ENCODE results near the gene ART4.

DNA sequence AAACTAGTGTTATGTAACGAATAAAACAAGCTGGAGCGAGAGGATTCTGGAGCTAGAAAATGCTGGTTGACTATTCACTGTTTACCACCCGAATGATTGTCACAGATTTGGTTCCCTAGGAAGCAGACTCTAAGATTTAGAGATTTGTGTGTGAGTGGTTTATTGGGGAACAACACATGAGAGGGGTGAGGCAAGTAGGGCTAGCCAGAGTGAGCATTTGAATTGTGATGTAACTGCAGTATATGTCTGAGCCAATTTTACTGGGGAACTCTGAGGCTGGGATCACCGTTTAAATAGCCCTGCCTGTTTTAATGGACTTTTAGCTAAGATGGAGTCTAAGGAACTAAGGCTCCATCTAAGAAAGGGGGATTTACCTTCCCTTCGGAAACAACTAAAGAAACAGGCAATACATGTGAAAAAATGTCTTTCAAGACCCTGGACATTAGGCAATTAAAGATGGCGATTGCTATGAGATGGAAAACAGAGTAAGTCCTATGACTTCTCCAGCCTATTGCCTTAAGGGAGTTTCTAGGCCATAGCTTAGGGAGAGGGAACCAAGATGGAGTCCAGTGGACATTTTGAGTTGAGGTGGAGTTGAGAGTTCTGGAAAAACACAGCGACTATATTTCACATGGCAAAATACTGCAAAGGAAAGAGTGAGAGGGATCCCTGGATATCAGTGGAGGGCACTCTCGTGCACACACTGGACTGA is 36.1 kb upstream of the ART4 start:
- TF ChIP-seq, protein P1, sequence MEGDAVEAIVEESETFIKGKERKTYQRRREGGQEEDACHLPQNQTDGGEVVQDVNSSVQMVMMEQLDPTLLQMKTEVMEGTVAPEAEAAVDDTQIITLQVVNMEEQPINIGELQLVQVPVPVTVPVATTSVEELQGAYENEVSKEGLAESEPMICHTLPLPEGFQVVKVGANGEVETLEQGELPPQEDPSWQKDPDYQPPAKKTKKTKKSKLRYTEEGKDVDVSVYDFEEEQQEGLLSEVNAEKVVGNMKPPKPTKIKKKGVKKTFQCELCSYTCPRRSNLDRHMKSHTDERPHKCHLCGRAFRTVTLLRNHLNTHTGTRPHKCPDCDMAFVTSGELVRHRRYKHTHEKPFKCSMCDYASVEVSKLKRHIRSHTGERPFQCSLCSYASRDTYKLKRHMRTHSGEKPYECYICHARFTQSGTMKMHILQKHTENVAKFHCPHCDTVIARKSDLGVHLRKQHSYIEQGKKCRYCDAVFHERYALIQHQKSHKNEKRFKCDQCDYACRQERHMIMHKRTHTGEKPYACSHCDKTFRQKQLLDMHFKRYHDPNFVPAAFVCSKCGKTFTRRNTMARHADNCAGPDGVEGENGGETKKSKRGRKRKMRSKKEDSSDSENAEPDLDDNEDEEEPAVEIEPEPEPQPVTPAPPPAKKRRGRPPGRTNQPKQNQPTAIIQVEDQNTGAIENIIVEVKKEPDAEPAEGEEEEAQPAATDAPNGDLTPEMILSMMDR (tag by site-specific recombination; IDR thresholded peaks at IDR 0.05): no peak
- TF ChIP-seq, protein P2, sequence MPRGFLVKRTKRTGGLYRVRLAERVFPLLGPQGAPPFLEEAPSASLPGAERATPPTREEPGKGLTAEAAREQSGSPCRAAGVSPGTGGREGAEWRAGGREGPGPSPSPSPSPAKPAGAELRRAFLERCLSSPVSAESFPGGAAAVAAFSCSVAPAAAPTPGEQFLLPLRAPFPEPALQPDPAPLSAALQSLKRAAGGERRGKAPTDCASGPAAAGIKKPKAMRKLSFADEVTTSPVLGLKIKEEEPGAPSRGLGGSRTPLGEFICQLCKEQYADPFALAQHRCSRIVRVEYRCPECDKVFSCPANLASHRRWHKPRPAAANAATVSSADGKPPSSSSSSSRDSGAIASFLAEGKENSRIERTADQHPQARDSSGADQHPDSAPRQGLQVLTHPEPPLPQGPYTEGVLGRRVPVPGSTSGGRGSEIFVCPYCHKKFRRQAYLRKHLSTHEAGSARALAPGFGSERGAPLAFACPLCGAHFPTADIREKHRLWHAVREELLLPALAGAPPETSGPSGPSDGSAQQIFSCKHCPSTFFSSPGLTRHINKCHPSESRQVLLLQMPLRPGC (tag by site-specific recombination; IDR thresholded peaks at IDR 0.05): no peak
- no peak for TF ChIP-seq ZBTB1 (tag by site-specific recombination; IDR thresholded peaks at IDR 0.05)
- TF ChIP-seq ZNF548 (tag by site-specific recombination; IDR thresholded peaks at IDR 0.05): no peak
- TF ChIP-seq, protein P3, sequence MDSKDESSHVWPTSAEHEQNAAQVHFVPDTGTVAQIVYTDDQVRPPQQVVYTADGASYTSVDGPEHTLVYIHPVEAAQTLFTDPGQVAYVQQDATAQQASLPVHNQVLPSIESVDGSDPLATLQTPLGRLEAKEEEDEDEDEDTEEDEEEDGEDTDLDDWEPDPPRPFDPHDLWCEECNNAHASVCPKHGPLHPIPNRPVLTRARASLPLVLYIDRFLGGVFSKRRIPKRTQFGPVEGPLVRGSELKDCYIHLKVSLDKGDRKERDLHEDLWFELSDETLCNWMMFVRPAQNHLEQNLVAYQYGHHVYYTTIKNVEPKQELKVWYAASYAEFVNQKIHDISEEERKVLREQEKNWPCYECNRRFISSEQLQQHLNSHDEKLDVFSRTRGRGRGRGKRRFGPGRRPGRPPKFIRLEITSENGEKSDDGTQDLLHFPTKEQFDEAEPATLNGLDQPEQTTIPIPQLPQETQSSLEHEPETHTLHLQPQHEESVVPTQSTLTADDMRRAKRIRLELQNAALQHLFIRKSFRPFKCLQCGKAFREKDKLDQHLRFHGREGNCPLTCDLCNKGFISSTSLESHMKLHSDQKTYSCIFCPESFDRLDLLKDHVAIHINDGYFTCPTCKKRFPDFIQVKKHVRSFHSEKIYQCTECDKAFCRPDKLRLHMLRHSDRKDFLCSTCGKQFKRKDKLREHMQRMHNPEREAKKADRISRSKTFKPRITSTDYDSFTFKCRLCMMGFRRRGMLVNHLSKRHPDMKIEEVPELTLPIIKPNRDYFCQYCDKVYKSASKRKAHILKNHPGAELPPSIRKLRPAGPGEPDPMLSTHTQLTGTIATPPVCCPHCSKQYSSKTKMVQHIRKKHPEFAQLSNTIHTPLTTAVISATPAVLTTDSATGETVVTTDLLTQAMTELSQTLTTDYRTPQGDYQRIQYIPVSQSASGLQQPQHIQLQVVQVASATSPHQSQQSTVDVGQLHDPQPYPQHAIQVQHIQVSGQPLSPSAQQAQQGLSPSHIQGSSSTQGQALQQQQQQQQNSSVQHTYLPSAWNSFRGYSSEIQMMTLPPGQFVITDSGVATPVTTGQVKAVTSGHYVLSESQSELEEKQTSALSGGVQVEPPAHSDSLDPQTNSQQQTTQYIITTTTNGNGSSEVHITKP (tag by site-specific recombination; IDR thresholded peaks at IDR 0.05): no peak
- TF ChIP-seq, protein P4, sequence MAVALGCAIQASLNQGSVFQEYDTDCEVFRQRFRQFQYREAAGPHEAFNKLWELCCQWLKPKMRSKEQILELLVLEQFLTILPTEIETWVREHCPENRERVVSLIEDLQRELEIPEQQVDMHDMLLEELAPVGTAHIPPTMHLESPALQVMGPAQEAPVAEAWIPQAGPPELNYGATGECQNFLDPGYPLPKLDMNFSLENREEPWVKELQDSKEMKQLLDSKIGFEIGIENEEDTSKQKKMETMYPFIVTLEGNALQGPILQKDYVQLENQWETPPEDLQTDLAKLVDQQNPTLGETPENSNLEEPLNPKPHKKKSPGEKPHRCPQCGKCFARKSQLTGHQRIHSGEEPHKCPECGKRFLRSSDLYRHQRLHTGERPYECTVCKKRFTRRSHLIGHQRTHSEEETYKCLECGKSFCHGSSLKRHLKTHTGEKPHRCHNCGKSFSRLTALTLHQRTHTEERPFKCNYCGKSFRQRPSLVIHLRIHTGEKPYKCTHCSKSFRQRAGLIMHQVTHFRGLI (tag by site-specific recombination; IDR thresholded peaks at IDR 0.05): no peak
